ENCODE data around the gene MKNK1. TPM values are rescaled to one million over a fixed set of nuclear protein-coding genes. Genes with fewer than 3 reads are reported as not detected.

The MKNK1 gene
- total and polyA plus RNA-seq, 2 experiments from 2014 or later = 17.8 to 20.6 TPM

DNA sequence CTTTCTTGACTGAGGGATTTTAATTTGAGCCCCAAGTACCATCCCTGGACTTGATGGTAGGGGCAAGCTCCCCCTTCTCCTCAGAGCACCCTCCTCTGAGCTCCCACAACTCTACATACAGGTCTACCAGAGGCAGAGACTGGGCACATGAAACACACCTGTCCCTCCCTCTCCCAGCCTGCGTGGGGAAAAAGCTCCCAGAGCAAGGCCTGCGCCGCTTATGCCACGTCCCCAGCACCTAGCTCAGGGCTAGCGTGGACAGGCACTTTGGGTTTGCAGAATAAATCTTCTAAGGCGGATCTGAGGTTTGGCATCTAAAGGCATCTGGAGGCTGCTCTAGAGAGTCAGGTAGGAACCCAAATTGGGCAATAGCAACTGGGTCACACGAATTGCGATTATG lies 45.1 kb downstream of the MKNK1 start:
- DNase-seq (ENCODE audit: low spot score) = no peak
- H3K4me2 ChIP-seq = no peak overlapping the region
- no peak overlapping the region for H3K4me3 ChIP-seq
- H3K9me2 ChIP-seq (replicated peaks; ENCODE audit: insufficient read depth) = no peaks in the 10 kb centered on the region
- no peaks in the 10 kb centered on the region for H3K4me1 ChIP-seq (ENCODE audit: insufficient read depth)
- H3K9me3 ChIP-seq (ENCODE audit: low read depth) = no peaks in the 10 kb centered on the region
- H4K20me1 ChIP-seq (ENCODE audit: insufficient read depth, poor library complexity, severe bottlenecking) = no peaks in the 10 kb centered on the region
- WGBS (ENCODE audit: low lambda C conversion rate, missing lambda C conversion rate) = 95% methylated on average over 8 of the region's 8 CpGs
- TF ChIP-seq, protein P1, sequence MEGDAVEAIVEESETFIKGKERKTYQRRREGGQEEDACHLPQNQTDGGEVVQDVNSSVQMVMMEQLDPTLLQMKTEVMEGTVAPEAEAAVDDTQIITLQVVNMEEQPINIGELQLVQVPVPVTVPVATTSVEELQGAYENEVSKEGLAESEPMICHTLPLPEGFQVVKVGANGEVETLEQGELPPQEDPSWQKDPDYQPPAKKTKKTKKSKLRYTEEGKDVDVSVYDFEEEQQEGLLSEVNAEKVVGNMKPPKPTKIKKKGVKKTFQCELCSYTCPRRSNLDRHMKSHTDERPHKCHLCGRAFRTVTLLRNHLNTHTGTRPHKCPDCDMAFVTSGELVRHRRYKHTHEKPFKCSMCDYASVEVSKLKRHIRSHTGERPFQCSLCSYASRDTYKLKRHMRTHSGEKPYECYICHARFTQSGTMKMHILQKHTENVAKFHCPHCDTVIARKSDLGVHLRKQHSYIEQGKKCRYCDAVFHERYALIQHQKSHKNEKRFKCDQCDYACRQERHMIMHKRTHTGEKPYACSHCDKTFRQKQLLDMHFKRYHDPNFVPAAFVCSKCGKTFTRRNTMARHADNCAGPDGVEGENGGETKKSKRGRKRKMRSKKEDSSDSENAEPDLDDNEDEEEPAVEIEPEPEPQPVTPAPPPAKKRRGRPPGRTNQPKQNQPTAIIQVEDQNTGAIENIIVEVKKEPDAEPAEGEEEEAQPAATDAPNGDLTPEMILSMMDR (IDR thresholded peaks at IDR 0.05; ENCODE audit: poor library complexity) = no peak
- TF ChIP-seq EZH2 (IDR thresholded peaks at IDR 0.05; ENCODE audit: borderline replicate concordance) (no peak), EZH2phosphoT487 (IDR thresholded peaks at IDR 0.05; ENCODE audit: low read depth, severe bottlenecking, unreplicated experiment) (no peak)
- no peak overlapping the region for H2AFZ ChIP-seq
- no peak overlapping the region for H3K27ac ChIP-seq
- H3K36me3 ChIP-seq (replicated peaks; ENCODE audit: insufficient read depth, low read depth) = no peaks in the 10 kb centered on the region
- H3K27me3 ChIP-seq = no peaks in the 10 kb centered on the region
- H3K79me2 ChIP-seq = no peaks in the 10 kb centered on the region

DNA sequence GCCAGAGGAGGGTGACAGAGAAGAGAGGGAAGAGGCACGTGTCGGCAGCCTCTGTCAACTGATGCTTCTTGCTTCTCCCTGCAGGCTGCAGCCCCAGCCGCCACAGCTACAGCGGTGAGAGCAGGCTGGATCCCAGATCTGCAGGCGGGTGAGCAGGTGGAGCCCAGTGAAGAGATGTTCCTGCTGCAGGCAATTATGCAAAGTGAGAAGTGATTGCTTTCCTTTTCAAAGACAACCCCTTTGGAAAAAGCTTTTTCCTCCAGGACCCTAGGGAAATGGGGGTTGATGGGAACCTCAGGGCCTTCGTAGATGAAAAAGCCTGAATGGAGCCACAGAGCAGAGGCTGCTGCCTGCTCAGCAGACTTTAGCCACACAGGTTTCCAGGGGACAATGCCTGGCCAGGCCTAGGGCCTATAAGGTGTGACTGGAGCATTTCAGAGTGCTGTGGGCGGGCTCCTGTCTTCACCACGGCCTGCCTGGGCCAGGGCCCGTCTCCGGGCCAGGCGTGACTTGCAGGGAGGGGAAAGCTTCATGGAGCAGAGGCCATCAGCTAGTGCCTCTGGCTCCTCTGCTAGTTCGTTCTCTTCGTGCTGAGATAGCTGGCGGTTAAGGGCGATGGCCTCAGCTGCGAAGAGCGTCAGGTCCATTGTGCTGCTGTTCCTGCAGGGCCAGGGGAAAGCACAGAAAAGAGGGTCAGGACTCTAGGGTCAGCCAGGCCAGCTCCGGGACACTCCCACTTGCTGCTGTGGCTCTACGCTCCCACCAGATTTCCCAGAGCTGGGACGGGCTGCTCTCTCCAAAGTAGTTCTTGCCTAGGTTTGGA lies 45.7 kb downstream of the MKNK1 start:
- no peaks in the 10 kb centered on the region for H3K9me2 ChIP-seq (replicated peaks; ENCODE audit: insufficient read depth)
- TF ChIP-seq, protein P1 (IDR thresholded peaks at IDR 0.05; ENCODE audit: poor library complexity) = no peak
- no peak for TF ChIP-seq EZH2phosphoT487 (IDR thresholded peaks at IDR 0.05; ENCODE audit: low read depth, severe bottlenecking, unreplicated experiment)
- TF ChIP-seq EZH2 (IDR thresholded peaks at IDR 0.05; ENCODE audit: borderline replicate concordance) = no peak
- H3K4me2 ChIP-seq = no peak overlapping the region
- DNase-seq (ENCODE audit: low spot score) = no peak
- H3K79me2 ChIP-seq = no peaks in the 10 kb centered on the region
- no peak overlapping the region for H2AFZ ChIP-seq
- no peak overlapping the region for H3K27ac ChIP-seq
- H3K27me3 ChIP-seq = no peaks in the 10 kb centered on the region
- 65% methylated on average over 20 of the region's 20 CpGs for WGBS (ENCODE audit: low lambda C conversion rate, missing lambda C conversion rate)
- H3K4me1 ChIP-seq (ENCODE audit: insufficient read depth) = no peaks in the 10 kb centered on the region
- no peaks in the 10 kb centered on the region for H3K36me3 ChIP-seq (replicated peaks; ENCODE audit: insufficient read depth, low read depth)
- no peak overlapping the region for H3K4me3 ChIP-seq
- no peaks in the 10 kb centered on the region for H3K9me3 ChIP-seq (ENCODE audit: low read depth)
- H4K20me1 ChIP-seq (ENCODE audit: insufficient read depth, poor library complexity, severe bottlenecking) = no peaks in the 10 kb centered on the region

DNA sequence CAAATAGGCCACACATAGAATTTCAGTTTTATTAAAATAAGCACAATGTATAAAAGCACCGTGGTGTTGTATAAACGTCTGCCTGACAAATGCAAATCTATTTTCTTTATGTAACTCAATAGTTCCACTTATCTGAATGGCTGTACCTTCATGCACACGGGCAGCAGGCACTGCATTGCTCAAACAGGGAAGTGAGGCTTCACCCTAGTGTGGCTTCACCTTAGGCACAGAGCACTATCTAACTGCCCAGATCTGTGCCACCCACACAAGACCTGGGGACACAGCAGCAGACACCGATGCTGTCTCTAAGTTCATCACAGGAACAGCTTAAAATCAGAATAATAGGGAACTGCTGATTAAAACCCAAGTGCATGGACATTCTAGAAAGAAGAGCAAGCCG lies 46.7 kb downstream of the MKNK1 start:
- Histone ChIP-seq H3K79me2 (no peaks in the 10 kb centered on the region), H2AFZ (no peak overlapping the region), H3K4me1 (ENCODE audit: insufficient read depth) (no peaks in the 10 kb centered on the region), H3K4me2 (no peak overlapping the region), H3K9me2 (replicated peaks; ENCODE audit: insufficient read depth) (no peaks in the 10 kb centered on the region), H3K36me3 (replicated peaks; ENCODE audit: insufficient read depth, low read depth) (no peaks in the 10 kb centered on the region), H4K20me1 (ENCODE audit: insufficient read depth, poor library complexity, severe bottlenecking) (no peaks in the 10 kb centered on the region), H3K9me3 (ENCODE audit: low read depth) (no peaks in the 10 kb centered on the region), H3K27me3 (no peaks in the 10 kb centered on the region), H3K27ac (no peak overlapping the region), H3K4me3 (no peak overlapping the region)
- TF ChIP-seq EZH2 (IDR thresholded peaks at IDR 0.05; ENCODE audit: borderline replicate concordance) (no peak), EZH2phosphoT487 (IDR thresholded peaks at IDR 0.05; ENCODE audit: low read depth, severe bottlenecking, unreplicated experiment) (no peak)
- TF ChIP-seq, protein P1 (IDR thresholded peaks at IDR 0.05; ENCODE audit: poor library complexity) = no peak
- WGBS (ENCODE audit: low lambda C conversion rate, missing lambda C conversion rate) = 87% methylated on average over 5 of the region's 5 CpGs
- DNase-seq (ENCODE audit: low spot score) = no peak
